ENCODE results near the gene RUNX2.

DNA sequence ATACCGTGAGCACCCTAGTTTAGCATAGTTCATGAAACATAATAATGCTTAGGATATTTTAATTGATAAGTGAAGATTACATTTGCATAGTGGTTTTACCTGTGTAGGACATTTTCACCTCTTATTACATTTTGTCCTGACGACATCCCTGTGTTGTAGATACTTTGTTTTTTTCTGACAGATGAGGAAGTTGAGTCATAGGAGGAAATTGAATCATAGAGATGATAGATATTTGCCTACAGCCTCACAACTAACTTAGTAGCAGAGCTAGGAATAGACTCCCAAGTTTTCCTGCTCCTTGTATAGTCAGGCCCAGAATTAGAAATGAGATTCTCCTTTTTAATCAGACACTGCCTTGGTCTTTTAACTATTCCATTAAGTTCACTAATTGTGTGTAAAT, 150.1 kb downstream of the RUNX2 start:
- TF ChIP-seq CTCF (conservative IDR thresholded peaks at IDR 0.05; ENCODE audit: low read depth, low read length) (no peak), EZH2phosphoT487 (IDR thresholded peaks at IDR 0.05; ENCODE audit: borderline replicate concordance, low read length) (no peak)

All from PC-3 (cell line).